Kidney epithelial cell (primary cell): Measurements from ENCODE around the gene FSTL5. TPM values are rescaled to one million over a fixed set of nuclear protein-coding genes. Genes with fewer than 3 reads are reported as not detected.

Source experiments
- DNase-seq: peaks from one replicate; pipeline ENCODE4 v3.0.0-alpha.2; 2010; ENCODE audit warnings: low read depth
- H3K27me3 ChIP-seq: 2 replicates; pipeline ENCODE4 v1.6.0; 2011; ENCODE audit warnings: low read length; ENCODE audit not compliant: control insufficient read depth, insufficient read depth
- H3K36me3 ChIP-seq: 2 replicates; pipeline ENCODE4 v1.5.1; 2011; ENCODE audit warnings: low read length; ENCODE audit not compliant: control insufficient read depth, insufficient read depth
- H3K4me3 ChIP-seq: 2 replicates; pipeline ENCODE4 v1.5.1; 2011; ENCODE audit warnings: low read depth, mild to moderate bottlenecking, control low read depth, low read length
- total RNA-seq: library from RNA; depleted of rRNA; stranded (reverse); fragments of >200 nt; gene quantifications from 2 replicates; pipeline ENCODE4 v1.2.3, GENCODE V29; 2015
- TF ChIP-seq, protein P1 (sequence below): IDR thresholded peaks from 2 replicates; pipeline ENCODE4 v1.5.1; 2011; ENCODE audit warnings: mild to moderate bottlenecking, moderate library complexity, low read length, control low read depth, inconsistent platforms; ENCODE audit not compliant: insufficient read depth, poor library complexity, severe bottlenecking

The FSTL5 gene
- total RNA-seq, 1 donor from 2014 or later = not detected

DNA sequence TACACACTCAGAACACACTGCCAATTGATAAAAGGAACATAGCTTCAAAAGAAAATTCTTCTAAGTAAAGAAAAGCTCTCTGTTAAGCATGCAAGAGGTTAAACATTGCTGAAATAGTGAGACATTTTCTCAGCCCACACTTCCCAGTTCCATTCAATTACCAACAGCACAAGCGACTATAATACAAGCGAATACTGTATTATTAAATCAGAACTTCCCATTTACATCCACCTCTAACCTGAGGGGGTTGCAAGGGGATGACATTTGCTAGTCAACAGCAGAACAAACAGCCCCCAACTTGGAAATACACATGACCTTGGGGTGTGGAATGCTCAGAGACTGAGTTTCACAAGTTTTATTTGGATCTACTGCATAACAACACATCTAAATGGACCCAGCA lies 1.1 kb downstream of the FSTL5 start:
- TF ChIP-seq, protein P1, sequence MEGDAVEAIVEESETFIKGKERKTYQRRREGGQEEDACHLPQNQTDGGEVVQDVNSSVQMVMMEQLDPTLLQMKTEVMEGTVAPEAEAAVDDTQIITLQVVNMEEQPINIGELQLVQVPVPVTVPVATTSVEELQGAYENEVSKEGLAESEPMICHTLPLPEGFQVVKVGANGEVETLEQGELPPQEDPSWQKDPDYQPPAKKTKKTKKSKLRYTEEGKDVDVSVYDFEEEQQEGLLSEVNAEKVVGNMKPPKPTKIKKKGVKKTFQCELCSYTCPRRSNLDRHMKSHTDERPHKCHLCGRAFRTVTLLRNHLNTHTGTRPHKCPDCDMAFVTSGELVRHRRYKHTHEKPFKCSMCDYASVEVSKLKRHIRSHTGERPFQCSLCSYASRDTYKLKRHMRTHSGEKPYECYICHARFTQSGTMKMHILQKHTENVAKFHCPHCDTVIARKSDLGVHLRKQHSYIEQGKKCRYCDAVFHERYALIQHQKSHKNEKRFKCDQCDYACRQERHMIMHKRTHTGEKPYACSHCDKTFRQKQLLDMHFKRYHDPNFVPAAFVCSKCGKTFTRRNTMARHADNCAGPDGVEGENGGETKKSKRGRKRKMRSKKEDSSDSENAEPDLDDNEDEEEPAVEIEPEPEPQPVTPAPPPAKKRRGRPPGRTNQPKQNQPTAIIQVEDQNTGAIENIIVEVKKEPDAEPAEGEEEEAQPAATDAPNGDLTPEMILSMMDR = no peak

GRCh38 chr4:162157241-162157640 lies 6.6 kb downstream of the FSTL5 start:
- H3K4me3 ChIP-seq = no peak overlapping the region
- TF ChIP-seq, protein P1 = no peak
- no peaks in the 10 kb centered on the region for H3K36me3 ChIP-seq
- DNase-seq = no peak
- H3K27me3 ChIP-seq = no peaks in the 10 kb centered on the region

More for the DNA sequence above, 1.1 kb downstream of the FSTL5 start:
- DNase-seq = no peak
- Histone ChIP-seq H3K27me3 (no peaks in the 10 kb centered on the region), H3K36me3 (no peaks in the 10 kb centered on the region), H3K4me3 (no peak overlapping the region)

DNA sequence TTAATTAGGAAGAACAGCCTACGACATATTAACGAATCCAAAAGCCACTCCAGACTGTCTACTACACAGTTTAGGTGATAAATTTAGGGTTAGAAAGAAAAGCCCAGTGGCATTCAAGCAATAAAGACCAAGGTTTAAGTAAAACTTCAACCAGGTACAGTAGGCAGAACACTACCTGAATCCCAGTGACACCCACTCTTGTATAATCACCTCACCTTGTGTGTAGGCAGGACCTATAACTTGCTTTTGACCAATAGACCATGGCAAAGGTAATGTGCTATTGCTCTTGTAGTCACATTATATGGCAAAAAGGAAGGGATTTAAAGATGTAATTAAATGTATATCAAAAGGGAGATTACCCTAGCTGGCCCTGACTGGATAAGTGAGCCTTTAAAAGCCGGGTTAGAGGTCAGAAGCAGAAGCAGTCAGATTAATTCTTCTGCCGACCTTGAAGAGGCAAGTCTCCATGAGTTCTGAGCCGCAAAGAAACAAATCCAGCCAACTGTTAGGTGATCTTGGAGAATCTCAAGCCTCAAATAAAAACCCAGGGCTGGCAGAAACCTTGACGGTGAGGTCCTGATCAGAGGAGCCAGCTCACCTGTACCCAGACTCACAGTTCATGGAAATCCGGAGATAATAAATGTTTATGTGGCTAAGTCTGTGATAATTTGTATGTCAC lies 8.8 kb downstream of the FSTL5 start:
- Histone ChIP-seq H3K4me3 (no peak overlapping the region), H3K36me3 (no peaks in the 10 kb centered on the region), H3K27me3 (no peaks in the 10 kb centered on the region)
- TF ChIP-seq, protein P1 = no peak
- DNase-seq = no peak

GRCh38 chr4:162151850-162152249 lies 11.9 kb downstream of the FSTL5 start:
- no peaks in the 10 kb centered on the region for H3K36me3 ChIP-seq
- H3K27me3 ChIP-seq = no peaks in the 10 kb centered on the region
- DNase-seq = no peak
- TF ChIP-seq, protein P1 = no peak
- H3K4me3 ChIP-seq = no peak overlapping the region

- Histone ChIP-seq H3K4me3 (no peak overlapping the region), H3K36me3 (no peaks in the 10 kb centered on the region), H3K27me3 (no peaks in the 10 kb centered on the region)
- DNase-seq = no peak
- TF ChIP-seq, protein P1 = no peak
Observed at GRCh38 chr4:162151386-162151785, 12.4 kb downstream of the FSTL5 start.

DNA sequence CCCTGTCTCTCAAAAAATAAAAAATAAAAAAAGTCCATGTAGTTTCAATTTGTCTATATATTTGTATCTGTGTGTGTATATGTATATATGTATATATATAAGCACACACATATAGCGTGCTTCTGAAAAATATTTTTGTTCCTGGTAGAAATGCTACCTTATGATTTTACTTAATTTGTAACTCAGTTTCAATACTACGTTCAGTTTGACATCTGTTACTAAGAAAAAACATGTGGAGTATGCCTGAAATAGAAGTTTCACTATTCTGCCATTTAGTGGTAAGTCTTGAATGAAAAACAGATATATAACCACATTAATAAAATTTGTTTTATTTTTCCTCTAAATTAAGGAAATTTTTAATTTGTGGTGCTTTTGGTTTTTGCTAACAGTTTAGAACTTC lies 14.2 kb downstream of the FSTL5 start:
- no peak for DNase-seq
- Histone ChIP-seq H3K36me3 (no peaks in the 10 kb centered on the region), H3K4me3 (no peak overlapping the region), H3K27me3 (no peaks in the 10 kb centered on the region)
- TF ChIP-seq, protein P1 = no peak
